GM10847 (cell line): ENCODE measurements around the gene GLI3.

Experiments
- POLR2A ChIP-seq: IDR thresholded peaks from 2 replicates; pipeline ENCODE4 v1.6.1; 2011; ENCODE audit not compliant: insufficient read length; ENCODE audit errors: extremely low read depth

Gene GLI3

DNA sequence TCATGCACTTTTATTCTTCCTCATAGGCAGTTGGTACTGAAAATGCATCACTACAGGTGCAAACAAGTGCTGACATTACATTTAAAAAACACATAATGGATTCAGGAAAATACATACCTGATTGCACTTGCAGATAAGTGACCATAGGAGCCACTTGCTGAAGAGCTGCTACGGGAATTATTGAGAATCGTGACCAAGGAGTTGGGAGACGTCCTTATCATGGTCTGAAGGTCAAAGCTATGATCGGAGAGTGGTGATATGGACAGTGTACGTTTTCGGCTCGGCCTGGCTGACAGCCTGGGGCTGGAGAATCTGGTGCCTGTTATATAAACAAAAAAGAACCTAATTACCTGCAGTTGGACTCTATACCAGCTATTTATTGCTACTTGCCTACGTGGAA, 197.1 kb downstream of the GLI3 start:
- TF ChIP-seq POLR2A, result no peak

DNA sequence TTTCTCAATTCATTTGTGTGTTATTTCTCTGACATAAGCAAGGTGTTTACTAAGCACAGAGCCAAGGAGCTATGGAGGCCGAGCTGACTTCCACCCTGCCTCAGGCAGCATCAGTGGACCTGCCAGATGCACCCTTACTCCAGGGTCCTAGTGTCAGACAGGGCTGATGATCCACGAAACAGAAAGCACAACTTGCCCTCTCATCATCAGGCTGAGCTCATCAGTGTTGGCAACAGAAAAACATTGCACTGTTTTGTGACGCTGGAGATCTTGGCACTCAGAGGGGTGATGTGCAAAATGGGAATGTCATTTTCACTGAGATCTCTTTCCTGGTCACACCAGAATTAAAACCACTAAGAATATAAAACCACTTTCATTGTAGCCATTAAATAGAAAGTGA, 201.8 kb downstream of the GLI3 start:
- no peak for TF ChIP-seq POLR2A

DNA sequence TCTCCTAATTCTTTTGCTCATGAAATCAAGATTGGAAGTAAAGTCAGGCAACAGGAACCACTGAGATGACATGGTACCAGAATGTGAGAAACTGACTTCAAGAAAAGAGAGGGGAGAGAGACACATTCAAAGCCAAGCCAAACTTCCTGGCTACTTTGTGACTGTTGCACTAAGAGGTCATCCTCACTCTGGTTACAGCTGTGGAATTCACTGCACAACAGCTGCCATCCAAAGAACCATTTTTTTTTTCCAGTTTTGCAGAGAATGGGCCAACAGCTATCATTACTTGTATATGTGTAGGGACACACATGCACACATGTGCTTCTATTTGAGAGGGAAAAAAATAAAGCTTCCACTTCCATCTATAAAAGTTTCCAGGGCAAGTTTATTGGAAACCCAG, 203.5 kb downstream of the GLI3 start:
- TF ChIP-seq POLR2A, result no peak

DNA sequence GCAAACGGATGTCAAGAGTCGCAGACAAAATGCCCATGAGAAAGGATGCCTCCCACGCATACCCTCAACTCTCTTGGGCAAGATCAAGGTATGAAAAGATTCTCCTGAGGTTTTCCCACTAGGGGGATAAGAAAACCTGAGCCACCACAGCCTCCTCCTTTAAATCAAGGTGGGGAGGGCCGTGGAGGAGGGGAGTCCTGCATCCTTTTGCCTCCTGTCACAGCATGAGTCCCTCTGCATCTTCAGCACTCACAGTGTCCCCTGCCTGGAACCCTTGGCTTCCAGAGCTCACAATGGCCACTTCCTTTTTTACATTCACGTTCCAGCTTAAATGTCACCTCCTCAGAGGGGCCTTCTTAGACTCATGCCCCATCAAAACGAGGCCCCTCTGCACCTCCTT, 207.6 kb downstream of the GLI3 start:
- TF ChIP-seq POLR2A, result no peak

DNA sequence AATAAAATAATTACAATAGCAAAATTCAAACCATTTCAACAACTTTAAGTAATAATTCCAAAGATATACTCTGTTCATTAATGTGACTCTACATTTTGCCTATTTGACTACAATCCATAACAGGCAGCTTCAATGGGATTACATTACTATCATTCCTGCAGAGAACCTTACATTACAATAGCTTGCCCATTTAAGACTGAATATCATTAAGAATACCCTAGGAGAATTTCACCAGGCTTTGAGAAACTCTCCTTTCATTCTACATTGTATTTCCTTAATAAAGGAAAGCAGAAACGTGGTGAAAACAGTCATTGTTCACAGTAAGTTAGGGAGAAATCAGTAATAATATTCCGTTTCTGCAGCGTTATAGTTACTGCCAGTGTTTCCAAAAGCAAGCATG, 209.5 kb downstream of the GLI3 start:
- TF ChIP-seq POLR2A, result no peak

DNA sequence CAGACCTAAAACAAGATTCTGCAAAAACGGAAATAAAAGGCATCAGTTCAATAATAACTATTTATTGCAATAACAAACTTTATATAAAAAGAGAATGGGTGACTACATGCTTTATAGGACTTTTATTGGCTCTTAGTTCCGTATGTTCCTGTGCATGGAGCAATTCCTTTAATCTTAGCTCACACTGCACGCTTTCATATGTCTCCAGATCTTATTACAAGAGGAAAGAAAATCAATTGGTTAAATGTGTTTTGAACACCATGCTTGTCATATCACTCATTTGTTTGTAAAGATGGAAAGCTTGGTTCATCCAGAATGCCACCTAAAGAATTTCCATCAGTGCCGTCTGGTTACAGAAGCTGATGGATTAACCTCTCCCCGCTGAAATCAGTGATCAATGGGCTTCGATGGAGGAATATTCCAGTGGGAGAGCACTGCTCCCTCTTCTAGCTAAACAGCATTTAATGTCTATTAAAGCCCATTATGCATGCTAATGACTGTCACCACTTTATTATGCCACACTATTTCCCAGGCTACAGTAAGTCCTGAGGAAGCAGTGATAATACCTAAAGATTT, 210.3 kb downstream of the GLI3 start:
- no peak for TF ChIP-seq POLR2A

DNA sequence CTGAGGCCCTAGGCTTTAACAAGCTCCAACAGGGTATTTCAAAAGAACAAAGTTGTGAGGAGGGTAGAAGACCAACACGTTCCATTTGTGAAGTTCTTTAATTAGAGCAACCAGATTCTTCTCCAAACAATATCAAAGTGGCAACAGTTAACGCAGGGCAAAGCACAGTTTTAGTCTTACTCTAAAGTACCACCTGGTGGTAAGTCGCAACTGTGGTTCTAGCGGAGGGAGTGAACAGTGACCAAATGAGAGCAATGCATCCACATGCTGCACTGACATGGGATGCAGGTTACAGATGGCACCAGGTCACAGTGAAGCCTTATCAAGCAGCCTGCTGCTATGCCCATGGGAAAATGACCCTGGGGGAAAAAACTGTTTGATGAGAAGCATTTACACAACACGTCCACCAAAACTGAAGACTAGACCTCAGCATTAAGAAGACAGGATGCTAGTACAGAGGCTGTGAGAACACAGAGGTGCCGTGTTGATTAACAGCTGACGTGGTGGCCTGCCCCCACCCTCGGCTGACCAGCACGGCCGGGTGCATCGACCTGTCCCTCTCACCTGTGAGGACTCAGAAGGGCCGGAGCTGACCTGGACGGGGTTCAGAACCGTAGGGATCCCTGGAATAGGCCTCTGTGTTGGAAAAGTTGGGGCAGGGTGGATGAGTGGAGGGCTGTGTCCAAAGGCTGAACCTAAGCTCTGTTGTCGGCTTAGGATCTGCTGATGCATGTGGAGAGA, 211.2 kb downstream of the GLI3 start:
- TF ChIP-seq POLR2A, result no peak

DNA sequence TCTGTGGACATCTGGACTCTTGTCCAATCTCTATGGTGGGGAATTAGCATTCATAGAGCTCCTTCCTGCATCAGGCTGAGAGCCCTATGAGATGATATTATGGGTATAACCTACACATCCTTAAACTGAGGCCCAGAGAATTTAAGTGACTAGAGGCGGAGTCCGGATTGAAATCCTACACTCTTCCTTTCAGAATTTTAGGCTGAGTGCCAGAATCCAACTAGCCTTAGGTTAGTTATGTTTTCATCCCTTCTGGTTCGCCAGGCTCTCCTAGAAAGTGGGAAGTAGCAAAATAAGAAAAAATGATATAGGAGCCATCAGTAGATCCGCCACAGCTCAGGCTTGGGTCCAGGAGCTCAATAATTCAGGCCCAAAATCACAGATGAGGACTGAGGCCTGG, 212.5 kb downstream of the GLI3 start:
- no peak for TF ChIP-seq POLR2A

DNA sequence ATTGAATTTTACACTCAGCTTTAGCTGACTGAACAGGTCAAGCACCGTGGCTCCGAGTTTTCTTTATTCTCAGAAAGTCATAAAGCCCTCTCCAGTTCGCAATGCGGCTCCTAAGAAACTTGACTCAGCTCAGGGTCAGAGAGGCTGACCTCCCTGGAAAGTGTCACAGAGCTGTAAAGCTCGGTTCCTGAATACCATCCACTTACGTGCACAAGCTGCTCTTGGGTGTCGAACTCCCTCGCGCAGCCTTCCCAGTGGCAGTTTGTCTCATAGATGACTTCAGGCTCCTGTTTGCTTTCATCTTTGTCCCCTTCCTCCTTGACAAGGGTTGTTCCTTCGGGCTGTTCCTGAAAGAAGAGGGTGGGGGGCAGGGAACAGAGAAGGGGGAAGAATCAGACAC, 213.7 kb downstream of the GLI3 start:
- TF ChIP-seq POLR2A, result no peak

DNA sequence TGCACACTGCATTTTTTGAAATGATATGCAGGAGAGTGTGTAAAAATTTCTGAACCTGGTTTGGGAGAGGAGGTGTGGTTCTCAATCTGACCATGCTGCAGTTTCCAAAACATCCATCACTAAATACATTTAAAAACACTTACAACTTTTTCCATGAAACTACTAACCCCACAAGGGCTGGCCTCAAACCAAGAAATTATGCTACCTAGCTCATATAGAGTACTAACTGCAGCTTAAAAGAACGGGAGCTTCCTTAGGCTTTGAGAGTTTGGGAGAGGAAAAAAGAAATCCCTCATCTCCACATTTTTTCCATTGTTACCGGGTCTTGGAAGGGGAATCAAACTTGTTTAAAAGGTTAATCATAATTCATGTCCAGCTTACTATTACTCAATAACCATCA, 214.2 kb downstream of the GLI3 start:
- no peak for TF ChIP-seq POLR2A

DNA sequence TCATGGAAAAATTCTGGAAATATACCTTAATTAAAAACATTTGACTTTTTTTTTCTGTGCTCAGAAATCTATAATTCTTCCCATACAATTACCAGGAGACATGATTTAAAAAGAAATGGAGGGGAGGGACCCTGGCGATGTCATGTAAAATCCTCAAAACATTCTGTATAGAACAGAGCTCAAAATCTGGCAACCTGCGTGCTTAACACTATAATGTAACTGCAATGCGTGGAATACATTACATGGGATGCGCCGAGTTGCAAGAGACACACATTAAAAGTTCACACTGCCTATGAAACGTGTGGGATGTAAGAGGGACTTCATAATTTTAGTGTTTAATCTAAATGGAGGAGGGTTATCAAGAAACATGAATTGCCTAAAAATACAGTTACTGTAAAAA, 215.0 kb downstream of the GLI3 start:
- TF ChIP-seq POLR2A, result no peak

DNA sequence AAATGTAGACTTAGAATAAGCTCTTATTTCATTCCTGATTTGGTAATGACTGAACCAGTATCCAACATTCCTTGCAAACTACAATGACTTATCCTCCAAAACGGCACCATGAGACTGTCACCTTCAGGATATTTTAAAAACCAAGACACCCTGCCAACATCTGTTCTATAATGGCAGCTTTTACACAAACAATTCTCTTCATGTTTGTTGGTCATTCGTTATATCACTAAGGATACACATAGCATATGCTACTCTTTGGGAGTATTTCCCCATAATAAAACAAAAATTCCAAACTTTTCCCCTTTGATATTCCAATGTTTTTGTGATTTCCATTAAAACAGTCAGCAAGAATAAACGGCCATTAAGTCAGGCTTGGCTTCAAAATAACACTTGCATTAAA, 215.4 kb downstream of the GLI3 start:
- TF ChIP-seq POLR2A, result no peak

DNA sequence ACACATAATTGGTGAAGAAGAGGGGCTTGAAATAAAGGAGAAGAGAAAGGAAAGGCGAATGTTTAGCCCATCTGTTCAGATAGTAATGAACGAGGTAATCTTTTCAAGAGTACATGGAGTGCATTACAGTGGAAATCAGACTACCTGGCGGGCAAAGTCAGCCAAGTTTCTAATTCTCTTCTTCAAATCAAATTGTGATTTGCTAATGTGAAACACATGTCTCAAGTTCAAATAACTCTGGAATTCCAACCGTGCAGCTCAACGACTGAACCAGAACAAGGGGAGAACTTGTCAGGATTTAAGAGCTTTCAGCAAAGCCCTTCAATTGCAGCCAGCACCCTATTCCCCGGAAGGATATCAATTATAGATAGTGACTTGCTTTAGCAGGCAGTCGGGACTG, 216.9 kb downstream of the GLI3 start:
- no peak for TF ChIP-seq POLR2A

DNA sequence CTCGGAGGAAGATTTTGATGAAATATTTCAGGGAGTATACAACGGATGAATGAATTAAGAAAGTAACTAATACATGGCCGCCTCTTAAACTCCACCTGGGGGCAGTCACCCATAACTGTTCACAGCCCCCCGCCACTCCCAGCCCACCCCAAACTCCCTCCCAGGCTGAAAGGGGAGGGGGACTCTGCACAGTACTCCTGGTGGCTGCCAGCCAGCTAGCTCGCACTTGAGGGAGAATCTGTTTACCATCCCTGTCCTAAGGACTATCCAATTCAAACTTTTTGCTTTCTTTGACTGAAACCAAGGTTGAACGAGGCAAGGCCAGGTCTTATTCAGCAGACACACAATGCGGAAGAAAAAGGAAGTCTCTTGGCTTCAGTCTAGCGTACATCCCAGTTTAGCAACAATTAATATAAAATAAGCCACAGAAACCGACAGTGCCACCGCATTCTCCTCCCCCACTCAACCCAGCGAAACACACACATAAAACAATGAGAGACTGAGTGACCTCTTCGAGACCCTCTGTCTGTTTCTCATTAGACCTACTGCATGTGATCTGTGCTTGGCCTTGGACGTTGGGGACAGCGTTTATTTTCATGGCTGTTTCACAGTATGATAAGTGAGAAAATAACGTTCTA, 219.5 kb downstream of the GLI3 start:
- TF ChIP-seq POLR2A, result no peak

DNA sequence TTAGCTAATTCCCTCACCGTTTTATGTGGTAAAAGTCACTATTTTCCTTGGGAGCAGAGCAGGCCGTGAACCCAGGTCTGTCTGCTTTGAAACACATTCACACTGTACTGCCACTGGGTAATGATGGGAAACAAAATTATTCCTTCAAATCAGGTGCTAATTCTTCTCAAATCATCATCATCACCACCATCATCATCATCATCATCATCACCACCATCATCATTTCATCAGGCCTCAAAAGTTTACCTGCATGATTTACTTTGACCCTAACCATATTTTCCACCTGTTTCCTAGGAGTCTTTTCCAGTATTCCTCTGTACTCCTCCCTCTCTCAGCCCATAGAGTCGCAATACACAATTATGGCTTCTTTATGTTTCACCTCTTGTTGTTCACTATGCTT, 220.5 kb downstream of the GLI3 start:
- TF ChIP-seq POLR2A, result no peak
